Keratinocyte (primary cell): ENCODE data around the gene PDE11A. TPM values are rescaled to one million over a fixed set of nuclear protein-coding genes. Genes with fewer than 3 reads are reported as not detected.

Experiments used
- DNase-seq: peaks from one replicate; pipeline ENCODE4 v3.0.0-alpha.2; 2011; ENCODE audit warnings: low read depth, missing footprints, low spot score
- FAIRE-seq: peaks from 2 replicates; lab custom pipeline; 2011; peaks lifted over from hg19 to GRCh38; lab: Jason Lieb, UNC
- H2AFZ ChIP-seq: 2 replicates; pipeline ENCODE4 v1.6.0; 2012; ENCODE audit warnings: low read length, control low read depth, inconsistent platforms; ENCODE audit not compliant: control insufficient read depth
- H3K27ac ChIP-seq: 2 replicates; pipeline ENCODE4 v1.5.1; 2011; ENCODE audit warnings: low read length; ENCODE audit not compliant: control insufficient read depth, insufficient read depth
- H3K27me3 ChIP-seq: 3 replicates; pipeline ENCODE4 v1.6.0; 2011; ENCODE audit warnings: low read length; ENCODE audit not compliant: control insufficient read depth, insufficient read depth; ENCODE audit errors: extremely low read depth
- H3K36me3 ChIP-seq, 2 experiments: 2 replicates in 1 of 2; 3 replicates in 1 of 2; pipeline ENCODE4 v1.5.1; 2011; ENCODE audit warnings: low read length in 2 of 2, mild to moderate bottlenecking in 1 of 2; ENCODE audit not compliant: control insufficient read depth in 2 of 2, insufficient read depth in 2 of 2; ENCODE audit errors: extremely low read depth in 1 of 2
- H3K4me1 ChIP-seq: 3 replicates; pipeline ENCODE4 v1.5.1; 2011; ENCODE audit warnings: low read length; ENCODE audit not compliant: control insufficient read depth, insufficient read depth; ENCODE audit errors: extremely low read depth
- H3K4me2 ChIP-seq: 3 replicates; pipeline ENCODE4 v1.6.0; 2011; ENCODE audit warnings: low read depth, low read length; ENCODE audit not compliant: control insufficient read depth, insufficient read depth; ENCODE audit errors: extremely low read depth
- H3K4me3 ChIP-seq, 3 experiments: fragments of 200-600 bp in 1 of 3; sonication (generic) in 1 of 3; 2 replicates in 2 of 3; 3 replicates in 1 of 3; pipeline ENCODE4 v1.5.1; 2011 to 2016; ENCODE audit warnings: low read length in 3 of 3, mild to moderate bottlenecking in 3 of 3, control low read depth in 2 of 3, inconsistent platforms in 1 of 3, low read depth in 1 of 3, mixed read lengths in 1 of 3, mixed run types in 1 of 3, moderate library complexity in 1 of 3; ENCODE audit not compliant: control insufficient read depth in 2 of 3, insufficient read depth in 2 of 3; ENCODE audit errors: extremely low read depth in 1 of 3
- H3K79me2 ChIP-seq: 2 replicates; pipeline ENCODE4 v1.6.0; 2012; ENCODE audit warnings: low read length; ENCODE audit not compliant: control insufficient read depth, insufficient read depth
- H3K9ac ChIP-seq: 3 replicates; pipeline ENCODE4 v1.6.0; 2011; ENCODE audit warnings: low read length; ENCODE audit not compliant: control insufficient read depth, insufficient read depth; ENCODE audit errors: extremely low read depth
- H3K9me1 ChIP-seq: 3 replicates; pipeline ENCODE4 v1.6.0; 2011; ENCODE audit warnings: low read length; ENCODE audit not compliant: control insufficient read depth, insufficient read depth; ENCODE audit errors: extremely low read depth
- H3K9me3 ChIP-seq: 2 replicates; pipeline ENCODE4 v1.5.1; 2012; ENCODE audit warnings: low read depth, low read length; ENCODE audit not compliant: control insufficient read depth
- H4K20me1 ChIP-seq: 3 replicates; pipeline ENCODE4 v1.6.0; 2011; ENCODE audit warnings: low read length; ENCODE audit not compliant: control insufficient read depth, insufficient read depth; ENCODE audit errors: extremely low read depth
- EZH2 ChIP-seq: IDR thresholded peaks from one replicate; pipeline ENCODE4 v1.6.1; 2012; ENCODE audit warnings: inconsistent platforms, mild to moderate bottlenecking, low read length, moderate library complexity
- dilution Hi-C: fragments of 300-500 bp; cut with MboI; formaldehyde crosslinking; loops from one replicate; pipeline ENCODE4 v1.7.0; 2020; ENCODE audit warnings: low sequenced_read_pairs; ENCODE audit not compliant: extremely low pct_ligation_motif_present
- polyA plus RNA-seq, 5 experiments: library from polyadenylated mRNA; depleted of rRNA in 3 of 5; stranded (reverse) in 3 of 5; stranded (forward) in 1 of 5; unstranded in 1 of 5; fragments of >200 nt; gene quantifications; 1 replicate in 1 of 5; 2 replicates in 3 of 5; 3 replicates in 1 of 5; pipeline versions ENCODE4 v1.2.1 to v1.2.3, GENCODE V29; 2011 to 2012; ENCODE audit warnings: missing spikeins in 2 of 5, low read depth in 1 of 5, low replicate concordance in 1 of 5
- TF ChIP-seq, protein P1 (sequence below), 3 experiments: IDR thresholded peaks in 1 of 3; conservative IDR thresholded peaks in 1 of 3; optimal IDR thresholded peaks in 1 of 3; 2 replicates in 2 of 3; 3 replicates in 1 of 3; pipeline versions ENCODE3 to v1.5.1; 2011; ENCODE audit warnings: low read length in 3 of 3, mild to moderate bottlenecking in 3 of 3, moderate library complexity in 2 of 3, control low read depth in 1 of 3, inconsistent platforms in 1 of 3; ENCODE audit not compliant: insufficient read depth in 2 of 3; ENCODE audit errors: extremely low read depth in 1 of 3

The PDE11A gene
- polyA plus RNA-seq, 1 donor (not counting 4 experiments of a cell fraction or from before 2014, with no cell fraction given) = 0.01 TPM

DNA sequence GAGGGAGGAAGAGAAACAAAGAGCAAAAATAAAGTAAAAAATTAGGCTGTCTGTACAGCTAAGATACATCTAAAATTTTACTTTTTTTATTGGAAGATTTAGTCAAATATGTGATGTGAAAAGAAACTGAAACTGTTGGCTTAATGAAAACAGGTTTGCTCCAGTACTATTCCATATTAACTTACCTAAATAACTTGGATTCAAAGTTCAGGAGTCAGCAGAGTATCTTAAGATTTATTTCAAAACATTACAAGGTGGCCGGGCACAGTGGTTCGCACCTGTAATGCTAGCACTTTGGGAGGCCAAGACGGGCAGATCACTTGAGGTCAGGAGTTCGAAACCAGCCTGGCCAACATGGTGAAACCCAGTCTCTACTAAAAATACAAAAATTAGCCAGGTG is 197.9 kb downstream of the PDE11A start:
- Histone ChIP-seq H3K4me2 (no peak overlapping the region), H3K9ac (no peak overlapping the region), H2AFZ (no peak overlapping the region), H3K9me1 (no peaks in the 10 kb centered on the region), H3K36me3 (no peaks in the 10 kb centered on the region), H4K20me1 (no peaks in the 10 kb centered on the region), H3K79me2 (no peaks in the 10 kb centered on the region), H3K27me3 (no peaks in the 10 kb centered on the region), H3K27ac (no peak overlapping the region), H3K9me3 (no peaks in the 10 kb centered on the region), H3K4me1 (no peaks in the 10 kb centered on the region), H3K4me3 (no peak overlapping the region)
- dilution Hi-C loops = no loop called here
- TF ChIP-seq, protein P1, sequence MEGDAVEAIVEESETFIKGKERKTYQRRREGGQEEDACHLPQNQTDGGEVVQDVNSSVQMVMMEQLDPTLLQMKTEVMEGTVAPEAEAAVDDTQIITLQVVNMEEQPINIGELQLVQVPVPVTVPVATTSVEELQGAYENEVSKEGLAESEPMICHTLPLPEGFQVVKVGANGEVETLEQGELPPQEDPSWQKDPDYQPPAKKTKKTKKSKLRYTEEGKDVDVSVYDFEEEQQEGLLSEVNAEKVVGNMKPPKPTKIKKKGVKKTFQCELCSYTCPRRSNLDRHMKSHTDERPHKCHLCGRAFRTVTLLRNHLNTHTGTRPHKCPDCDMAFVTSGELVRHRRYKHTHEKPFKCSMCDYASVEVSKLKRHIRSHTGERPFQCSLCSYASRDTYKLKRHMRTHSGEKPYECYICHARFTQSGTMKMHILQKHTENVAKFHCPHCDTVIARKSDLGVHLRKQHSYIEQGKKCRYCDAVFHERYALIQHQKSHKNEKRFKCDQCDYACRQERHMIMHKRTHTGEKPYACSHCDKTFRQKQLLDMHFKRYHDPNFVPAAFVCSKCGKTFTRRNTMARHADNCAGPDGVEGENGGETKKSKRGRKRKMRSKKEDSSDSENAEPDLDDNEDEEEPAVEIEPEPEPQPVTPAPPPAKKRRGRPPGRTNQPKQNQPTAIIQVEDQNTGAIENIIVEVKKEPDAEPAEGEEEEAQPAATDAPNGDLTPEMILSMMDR (optimal IDR thresholded peaks at IDR 0.05 in 1 of 3, IDR thresholded peaks at IDR 0.05 in 1 of 3, conservative IDR thresholded peaks at IDR 0.05 in 1 of 3; ENCODE audit: extremely low read depth in 1 of 3, insufficient read depth in 2 of 3, low read length in 3 of 3) = no peak
- TF ChIP-seq EZH2 = no peak
- FAIRE-seq (no peak), DNase-seq (no peak)

GRCh38 chr2:177873915-177874314 is 198.7 kb downstream of the PDE11A start:
- no peaks in the 10 kb centered on the region for H3K9me3 ChIP-seq
- H3K9ac ChIP-seq = no peak overlapping the region
- H3K4me3 ChIP-seq = no peak overlapping the region
- H3K79me2 ChIP-seq = no peaks in the 10 kb centered on the region
- H3K4me2 ChIP-seq = no peak overlapping the region
- no peak for TF ChIP-seq EZH2
- TF ChIP-seq, protein P1 (optimal IDR thresholded peaks at IDR 0.05 in 1 of 3, IDR thresholded peaks at IDR 0.05 in 1 of 3, conservative IDR thresholded peaks at IDR 0.05 in 1 of 3; ENCODE audit: extremely low read depth in 1 of 3, insufficient read depth in 2 of 3, low read length in 3 of 3) = no peak
- no peaks in the 10 kb centered on the region for H3K4me1 ChIP-seq
- no peaks in the 10 kb centered on the region for H3K36me3 ChIP-seq
- no peaks in the 10 kb centered on the region for H4K20me1 ChIP-seq
- dilution Hi-C loops = no loop called here
- no peak for DNase-seq
- H3K27me3 ChIP-seq = no peaks in the 10 kb centered on the region
- no peaks in the 10 kb centered on the region for H3K9me1 ChIP-seq
- H2AFZ ChIP-seq = no peak overlapping the region
- FAIRE-seq = no peak
- no peak overlapping the region for H3K27ac ChIP-seq
